Breast epithelium (tissue), 3 donors: Measurements from ENCODE around the gene FAM3C.
"Not testable (repeated sequence)": the region's sequence is repeated elsewhere in the genome, so short reads cannot be mapped to it uniquely, and the experiment has no call there.

ENCODE experiments used
- POLR2A ChIP-seq: fragments of 450-650 bp; IDR thresholded peaks from one replicate; pipeline ENCODE4 v1.6.1; 2016; ENCODE audit warnings: antibody characterized with exemption, mild to moderate bottlenecking, moderate library complexity
- POLR2AphosphoS5 ChIP-seq, 3 donors: sonication (generic); formaldehyde crosslinking; IDR thresholded peaks; one replicate each; pipeline ENCODE4 v1.6.1; 2017; ENCODE audit warnings: antibody characterized with exemption in 3 of 3
- TF ChIP-seq, protein P1 (sequence below), 3 donors: fragments of 450-650 bp; IDR thresholded peaks; one replicate each; pipeline ENCODE4 v1.5.1; 2016 to 2017; ENCODE audit warnings: antibody characterized with exemption in 3 of 3, mild to moderate bottlenecking in 3 of 3, moderate library complexity in 3 of 3

DNA sequence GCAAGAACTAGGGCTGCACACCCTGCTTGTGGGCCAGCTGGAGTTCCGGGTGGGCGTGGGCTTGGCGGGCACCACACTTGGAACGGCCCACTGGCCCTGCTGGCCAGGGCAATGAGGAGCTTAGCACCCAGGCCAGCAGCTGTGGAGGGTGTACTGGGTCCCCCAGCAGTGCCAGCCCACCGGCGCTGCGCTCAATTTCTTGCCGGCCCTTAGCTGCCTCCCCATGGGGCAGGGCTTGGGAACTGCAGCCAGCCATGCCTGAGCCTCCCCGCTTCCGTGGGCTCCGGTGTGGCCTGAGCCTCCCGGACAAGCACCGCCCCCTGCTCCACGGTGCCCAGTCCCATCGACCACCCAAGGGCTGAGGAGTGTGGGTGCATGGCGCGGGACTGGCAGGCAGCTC lies 25.6 kb upstream of the FAM3C start:
- TF ChIP-seq, protein P1, sequence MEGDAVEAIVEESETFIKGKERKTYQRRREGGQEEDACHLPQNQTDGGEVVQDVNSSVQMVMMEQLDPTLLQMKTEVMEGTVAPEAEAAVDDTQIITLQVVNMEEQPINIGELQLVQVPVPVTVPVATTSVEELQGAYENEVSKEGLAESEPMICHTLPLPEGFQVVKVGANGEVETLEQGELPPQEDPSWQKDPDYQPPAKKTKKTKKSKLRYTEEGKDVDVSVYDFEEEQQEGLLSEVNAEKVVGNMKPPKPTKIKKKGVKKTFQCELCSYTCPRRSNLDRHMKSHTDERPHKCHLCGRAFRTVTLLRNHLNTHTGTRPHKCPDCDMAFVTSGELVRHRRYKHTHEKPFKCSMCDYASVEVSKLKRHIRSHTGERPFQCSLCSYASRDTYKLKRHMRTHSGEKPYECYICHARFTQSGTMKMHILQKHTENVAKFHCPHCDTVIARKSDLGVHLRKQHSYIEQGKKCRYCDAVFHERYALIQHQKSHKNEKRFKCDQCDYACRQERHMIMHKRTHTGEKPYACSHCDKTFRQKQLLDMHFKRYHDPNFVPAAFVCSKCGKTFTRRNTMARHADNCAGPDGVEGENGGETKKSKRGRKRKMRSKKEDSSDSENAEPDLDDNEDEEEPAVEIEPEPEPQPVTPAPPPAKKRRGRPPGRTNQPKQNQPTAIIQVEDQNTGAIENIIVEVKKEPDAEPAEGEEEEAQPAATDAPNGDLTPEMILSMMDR (IDR thresholded peaks at IDR 0.05): not testable (repeated sequence)
- not testable (repeated sequence) for TF ChIP-seq POLR2AphosphoS5 (IDR thresholded peaks at IDR 0.05); POLR2A
